A549 (cell line): ENCODE data around the gene CCDC71L. TPM values are rescaled to one million over a fixed set of nuclear protein-coding genes. Genes with fewer than 3 reads are reported as not detected.
"Not testable (repeated sequence)": the region's sequence is repeated elsewhere in the genome, so short reads cannot be mapped to it uniquely, and the experiment has no call there.

Experiments used
- ATAC-seq, 2 experiments: fragments of 200-7000 bp in 1 of 2; fragments of >200 bp in 1 of 2; cut with Nextera tagmentation in 1 of 2; cut with Tn5 transposase in 1 of 2; 3 replicates each; pipeline versions ENCODE4 v1.8.0 to v1.9.1; 2018 to 2020; ENCODE audit warnings: mild to moderate bottlenecking in 1 of 2, moderate library complexity in 1 of 2
- CTCF ChIA-PET: fragments of 300-600 bp; sonication (Branson Sonifier 250); formaldehyde crosslinking; extraction: SDS; loops from one replicate; lab custom pipeline; 2021; ENCODE audit warnings: antibody characterized with exemption, inconsistent platforms; lab: Yijun Ruan, JAX
- POLR2A ChIA-PET: fragments of 350-600 bp; formaldehyde crosslinking; extraction: SDS; loops from one replicate; lab custom pipeline; 2021; ENCODE audit warnings: antibody characterized with exemption, inconsistent platforms; lab: Yijun Ruan, JAX
- DNase-seq, 2 experiments: peaks; one replicate each; pipeline versions ENCODE4 v3.0.0 to v3.0.0-alpha.2; 2011 to 2016; ENCODE audit warnings: low read depth in 1 of 2, low spot score in 1 of 2
- FAIRE-seq: peaks from 2 replicates; lab custom pipeline; 2011; peaks lifted over from hg19 to GRCh38; lab: Jason Lieb, UNC
- H3K27ac ChIP-seq, 2 experiments: fragments of >200 bp; sonication (Bioruptor Twin); formaldehyde crosslinking; 3 replicates each; pipeline ENCODE4 v1.5.1; 2016 to 2017
- H3K4me1 ChIP-seq: fragments of >200 bp; sonication (Bioruptor Twin); formaldehyde crosslinking; 3 replicates; pipeline ENCODE4 v1.6.1; 2016
- H3K4me2 ChIP-seq: fragments of >200 bp; sonication (Bioruptor Twin); formaldehyde crosslinking; 3 replicates; pipeline ENCODE4 v1.6.1; 2016
- H3K4me3 ChIP-seq: fragments of >200 bp; sonication (Bioruptor Twin); formaldehyde crosslinking; 3 replicates; pipeline ENCODE4 v1.5.1; 2016
- H3K9me3 ChIP-seq: fragments of >200 bp; sonication (Bioruptor Twin); formaldehyde crosslinking; 3 replicates; pipeline ENCODE4 v1.6.1; 2016
- CHD4 ChIP-seq: fragments of 200-600 bp; sonication (generic); IDR thresholded peaks from 2 replicates; pipeline ENCODE4 v1.6.1; 2016; ENCODE audit warnings: antibody characterized with exemption, mild to moderate bottlenecking, borderline replicate concordance
- E2F6 ChIP-seq: IDR thresholded peaks from 2 replicates; pipeline ENCODE4 v1.6.1; 2012; ENCODE audit warnings: low read depth, borderline replicate concordance
- EHF ChIP-seq: fragments of 250-450 bp; sonication (Bioruptor Pico); IDR thresholded peaks from 2 replicates; pipeline ENCODE4 v1.5.0; 2020; ENCODE audit warnings: mild to moderate bottlenecking
- EHMT2 ChIP-seq: fragments of 200-600 bp; sonication (generic); IDR thresholded peaks from 2 replicates; pipeline ENCODE4 v1.6.1; 2016; ENCODE audit warnings: antibody characterized with exemption, low read depth, mild to moderate bottlenecking, moderate library complexity
- HDAC2 ChIP-seq: fragments of 200-600 bp; sonication (generic); IDR thresholded peaks from 2 replicates; pipeline ENCODE4 v1.6.1; 2016
- HES2 ChIP-seq: fragments of >200 bp; sonication (Bioruptor Twin); formaldehyde crosslinking; IDR thresholded peaks from 2 replicates; pipeline ENCODE4 v1.6.1; 2016
- HOXB13 ChIP-seq: fragments of 250-450 bp; sonication (Bioruptor Pico); IDR thresholded peaks from 2 replicates; pipeline ENCODE4 v1.5.0; 2020; ENCODE audit warnings: low read depth, mild to moderate bottlenecking, moderate library complexity
- JUN ChIP-seq, 2 experiments: fragments of >200 bp; sonication (Bioruptor Twin); formaldehyde crosslinking; IDR thresholded peaks; 2 replicates in 1 of 2; 3 replicates in 1 of 2; pipeline ENCODE4 v1.6.1; 2016 to 2017
- MAX ChIP-seq: IDR thresholded peaks from 2 replicates; pipeline ENCODE4 v1.6.1; 2012
- MAZ ChIP-seq: fragments of 150-350 bp; IDR thresholded peaks from 2 replicates; pipeline ENCODE4 v1.6.1; 2014; ENCODE audit warnings: antibody characterized with exemption, low read depth, low read length, borderline replicate concordance
- NFE2L2 ChIP-seq: fragments of 150-350 bp; conservative IDR thresholded peaks from 2 replicates; pipeline ENCODE4 v1.6.1; 2014; ENCODE audit warnings: low read length
- PHF8 ChIP-seq: fragments of 200-600 bp; sonication (generic); IDR thresholded peaks from 2 replicates; pipeline ENCODE4 v1.6.1; 2016; ENCODE audit warnings: low read depth, mild to moderate bottlenecking, antibody characterized with exemption, moderate library complexity, borderline replicate concordance
- POLR2A ChIP-seq: IDR thresholded peaks from 2 replicates; pipeline ENCODE4 v1.6.1; 2012; ENCODE audit warnings: mild to moderate bottlenecking, low read length
- POLR2AphosphoS2 ChIP-seq: conservative IDR thresholded peaks from 2 replicates; pipeline ENCODE4 v1.6.1; 2012; ENCODE audit warnings: low read length, improper control_type of control experiment, inconsistent platforms
- RAD21 ChIP-seq, 2 experiments: fragments of >200 bp in 1 of 2; sonication (Bioruptor Twin) in 1 of 2; formaldehyde crosslinking in 1 of 2; IDR thresholded peaks in 1 of 2; conservative IDR thresholded peaks in 1 of 2; 2 replicates in 1 of 2; 3 replicates in 1 of 2; pipeline ENCODE4 v1.6.1; 2012 to 2018; ENCODE audit warnings: inconsistent platforms in 1 of 2
- RARB ChIP-seq: fragments of 250-450 bp; sonication (Bioruptor Pico); IDR thresholded peaks from 2 replicates; pipeline ENCODE4 v1.8.0; 2021; ENCODE audit warnings: mild to moderate bottlenecking, moderate library complexity
- ZNF302 ChIP-seq: fragments of 250-450 bp; sonication (Bioruptor Pico); IDR thresholded peaks from 2 replicates; pipeline ENCODE4 v1.9.0; 2021; ENCODE audit warnings: inconsistent platforms, mild to moderate bottlenecking, moderate library complexity
- WGBS: methylation state at CpG from one replicate; pipeline ENCODE4 v1.1.6; 2017; ENCODE audit errors: missing lambda C conversion rate; 5-methylcytosine and 5-hydroxymethylcytosine counted together
- polyA plus RNA-seq, 4 experiments: library from polyadenylated mRNA; depleted of rRNA in 3 of 4; stranded (reverse); fragments of >200 nt; fragmentation: RNase III in 1 of 4; extraction: RNeasy Plus Mini Kit Qiagen cat#74134 plus additional on column Dnase treatment in 1 of 4; gene quantifications; 2 replicates in 3 of 4; 3 replicates in 1 of 4; pipeline ENCODE4 v1.2.3, GENCODE V29; 2011 to 2017
- TF ChIP-seq, protein P1 (sequence below): IDR thresholded peaks from 2 replicates; pipeline ENCODE4 v1.6.1; 2012

Gene CCDC71L
- polyA plus RNA-seq, 2 of the 4 experiments (the other 2 are of a cell fraction) = 9.1 to 11.4 TPM

DNA sequence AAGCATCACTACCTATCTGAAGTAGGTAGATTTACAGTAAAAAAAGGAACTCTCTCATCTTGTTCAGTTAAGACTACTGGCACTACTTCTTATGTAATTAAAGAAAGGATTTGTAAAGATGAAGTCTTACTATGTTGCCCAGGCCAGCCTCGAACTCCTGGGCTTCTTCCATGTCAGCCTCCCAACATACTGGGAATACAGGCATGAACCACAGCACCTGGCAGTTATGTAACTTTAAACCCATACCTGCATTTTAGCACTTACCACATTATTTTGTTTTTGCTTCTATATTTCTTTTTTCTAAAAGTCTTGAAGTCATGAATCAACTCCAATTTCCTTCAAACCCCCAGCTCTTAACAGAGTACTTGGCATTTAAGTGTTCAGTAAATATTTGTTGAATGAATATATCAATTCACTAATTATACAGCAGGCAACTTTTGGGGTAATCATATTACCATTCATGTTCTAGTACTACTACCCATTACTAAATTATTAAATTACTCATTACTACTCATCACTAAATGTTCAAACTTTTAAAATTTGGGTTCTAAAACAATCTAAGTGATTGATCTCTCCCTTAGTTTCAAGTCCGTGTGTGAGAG is 31.6 kb upstream of the CCDC71L start:
- 15% methylated on average over 2 of the region's 2 CpGs for WGBS
- Histone ChIP-seq H3K4me3 (no peak overlapping the region), H3K9me3 (0 out of 3 replicates have a peak, but pooled peaks cover 5% of the 10 kb centered on the region), H3K4me2 (no peak overlapping the region), H3K4me1 (no peaks in the 10 kb centered on the region), H3K27ac (no peak overlapping the region)
- FAIRE-seq = no peak
- TF ChIP-seq RAD21 (conservative IDR thresholded peaks at IDR 0.05 in 1 of 2, IDR thresholded peaks at IDR 0.05 in 1 of 2) (no peak), EHF (CRISPR knock-in tag) (no peak)
- no peak for DNase-seq
- ChIA-PET CTCF (interaction anchor here (1.2 kb wide), 1 partner anchor 16 kb away, joined by 3 read pairs; no protein-coding TSS in a partner anchor), POLR2A (no interaction called here)
- no peak for ATAC-seq

DNA sequence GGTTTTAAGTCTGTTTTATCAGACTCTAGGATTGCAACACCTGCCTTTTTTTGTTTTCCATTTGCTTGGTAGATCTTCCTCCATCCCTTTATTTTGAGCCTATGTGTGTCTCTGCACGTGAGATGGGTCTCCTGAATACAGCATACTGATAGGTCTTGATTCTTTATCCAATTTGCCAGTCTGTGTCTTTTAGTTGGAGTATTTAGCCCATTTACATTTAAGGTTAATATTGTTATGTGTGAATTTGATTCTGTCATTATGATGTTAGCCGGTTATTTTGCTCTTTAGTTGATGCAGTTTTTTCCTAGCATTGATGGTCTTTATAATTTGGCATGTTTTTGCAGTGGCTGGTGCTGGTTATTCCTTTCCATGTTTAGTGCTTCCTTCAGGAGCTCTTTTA is 27.2 kb upstream of the CCDC71L start:
- DNase-seq, H3K4me3 ChIP-seq, H3K4me1 ChIP-seq, FAIRE-seq, H3K9me3 ChIP-seq, POLR2A ChIA-PET, ATAC-seq, CTCF ChIA-PET, H3K4me2 ChIP-seq, H3K27ac ChIP-seq: not testable (repeated sequence)
- WGBS = 23% methylated on average over 2 of the region's 2 CpGs

DNA sequence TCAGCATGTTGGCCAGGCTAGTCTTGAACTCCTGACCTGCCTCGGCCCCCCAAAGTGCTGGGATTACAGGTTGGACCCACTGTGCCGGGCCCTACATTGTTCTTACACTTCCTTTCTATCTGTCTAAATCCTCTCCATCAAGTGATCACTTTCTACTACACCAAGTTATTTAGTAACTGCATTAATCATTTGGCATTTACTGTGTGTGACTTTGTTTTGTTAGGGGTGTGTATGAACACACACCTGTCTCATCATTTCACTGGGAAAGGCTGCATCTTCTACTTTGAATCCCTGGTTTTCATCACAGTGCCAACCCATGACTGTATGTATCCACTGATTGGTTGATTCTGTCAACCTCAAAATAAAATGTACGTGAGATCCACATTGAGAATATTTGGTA is 23.0 kb upstream of the CCDC71L start:
- POLR2A ChIA-PET = no interaction called here
- CTCF ChIA-PET = no interaction called here
- TF ChIP-seq HES2 (no peak), HOXB13 (no peak), CHD4 (no peak), POLR2A (no peak), MAZ (no peak), NFE2L2 (no peak), MAX (no peak), E2F6 (no peak), RARB (no peak), POLR2AphosphoS2 (no peak), JUN (IDR thresholded peaks at IDR 0.05) (no peak), HDAC2 (no peak), PHF8 (no peak), EHMT2 (no peak), ZNF302 (CRISPR knock-in tag) (no peak)
- TF ChIP-seq, protein P1, sequence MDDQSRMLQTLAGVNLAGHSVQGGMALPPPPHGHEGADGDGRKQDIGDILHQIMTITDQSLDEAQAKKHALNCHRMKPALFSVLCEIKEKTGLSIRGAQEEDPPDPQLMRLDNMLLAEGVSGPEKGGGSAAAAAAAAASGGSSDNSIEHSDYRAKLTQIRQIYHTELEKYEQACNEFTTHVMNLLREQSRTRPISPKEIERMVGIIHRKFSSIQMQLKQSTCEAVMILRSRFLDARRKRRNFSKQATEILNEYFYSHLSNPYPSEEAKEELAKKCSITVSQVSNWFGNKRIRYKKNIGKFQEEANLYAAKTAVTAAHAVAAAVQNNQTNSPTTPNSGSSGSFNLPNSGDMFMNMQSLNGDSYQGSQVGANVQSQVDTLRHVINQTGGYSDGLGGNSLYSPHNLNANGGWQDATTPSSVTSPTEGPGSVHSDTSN = no peak
- DNase-seq (no peak), FAIRE-seq (no peak), ATAC-seq (no peak)
- Histone ChIP-seq H3K4me3 (no peak overlapping the region), H3K27ac (no peak overlapping the region), H3K4me2 (no peak overlapping the region), H3K4me1 (peaks cover 8% of the 10 kb centered on the region; the same call in 2 of the 3 replicates), H3K9me3 (peaks cover 4% of the 10 kb centered on the region; the same call in 1 of the 3 replicates)
- 34% methylated on average over 3 of the region's 3 CpGs for WGBS
